HG03097 (cell line): ENCODE results near the gene TMEM208.

Source experiments
- ATAC-seq: cut with Tn5 transposase; IDR thresholded peaks from one replicate; pipeline ENCODE4 v1.9.1; 2021; ENCODE audit not compliant: unreplicated experiment, low FRiP score

Gene TMEM208

GRCh38 chr16:67271446-67271845, 44.5 kb downstream of the TMEM208 start:
- no peak for ATAC-seq

GRCh38 chr16:67275321-67275720, 48.4 kb downstream of the TMEM208 start:
- ATAC-seq: no peak

GRCh38 chr16:67277294-67277998, 50.5 kb downstream of the TMEM208 start:
- ATAC-seq: no peak

GRCh38 chr16:67277999-67278772, 51.3 kb downstream of the TMEM208 start:
- ATAC-seq: no peak
